DOHH2 (cell line): Measurements from ENCODE around the gene RAD51.

Experiments
- EZH2phosphoT487 ChIP-seq: fragments of 200-600 bp; sonication (generic); IDR thresholded peaks from 2 replicates; pipeline ENCODE4 v1.6.1; 2017; ENCODE audit warnings: borderline replicate concordance, mild to moderate bottlenecking, antibody characterized with exemption, low read length, moderate library complexity, mixed read lengths
- TF ChIP-seq, protein P1 (sequence below): fragments of 200-600 bp; sonication (generic); IDR thresholded peaks from one replicate; pipeline ENCODE4 v1.5.1; 2014; ENCODE audit warnings: antibody characterized with exemption, mild to moderate bottlenecking, low read depth, low read length; ENCODE audit not compliant: poor library complexity, severe bottlenecking

DNA sequence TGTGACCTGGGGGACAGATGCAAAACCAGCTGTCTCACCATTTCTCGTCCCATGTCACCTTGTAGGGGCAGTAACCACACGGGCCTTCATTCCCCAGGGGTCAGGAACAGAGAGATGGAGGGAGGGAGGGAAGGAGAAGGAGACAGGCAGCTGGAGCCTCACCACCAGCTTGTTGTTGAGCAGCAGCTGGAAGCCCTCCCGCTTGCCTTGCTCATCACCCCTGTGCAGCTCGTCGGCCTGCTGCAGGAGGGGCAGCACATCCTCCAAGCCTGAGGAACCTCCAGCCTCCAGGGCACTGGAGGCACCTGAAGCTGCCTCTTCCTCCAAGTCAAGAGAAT, 49.8 kb downstream of the RAD51 start:
- TF ChIP-seq, protein P1, sequence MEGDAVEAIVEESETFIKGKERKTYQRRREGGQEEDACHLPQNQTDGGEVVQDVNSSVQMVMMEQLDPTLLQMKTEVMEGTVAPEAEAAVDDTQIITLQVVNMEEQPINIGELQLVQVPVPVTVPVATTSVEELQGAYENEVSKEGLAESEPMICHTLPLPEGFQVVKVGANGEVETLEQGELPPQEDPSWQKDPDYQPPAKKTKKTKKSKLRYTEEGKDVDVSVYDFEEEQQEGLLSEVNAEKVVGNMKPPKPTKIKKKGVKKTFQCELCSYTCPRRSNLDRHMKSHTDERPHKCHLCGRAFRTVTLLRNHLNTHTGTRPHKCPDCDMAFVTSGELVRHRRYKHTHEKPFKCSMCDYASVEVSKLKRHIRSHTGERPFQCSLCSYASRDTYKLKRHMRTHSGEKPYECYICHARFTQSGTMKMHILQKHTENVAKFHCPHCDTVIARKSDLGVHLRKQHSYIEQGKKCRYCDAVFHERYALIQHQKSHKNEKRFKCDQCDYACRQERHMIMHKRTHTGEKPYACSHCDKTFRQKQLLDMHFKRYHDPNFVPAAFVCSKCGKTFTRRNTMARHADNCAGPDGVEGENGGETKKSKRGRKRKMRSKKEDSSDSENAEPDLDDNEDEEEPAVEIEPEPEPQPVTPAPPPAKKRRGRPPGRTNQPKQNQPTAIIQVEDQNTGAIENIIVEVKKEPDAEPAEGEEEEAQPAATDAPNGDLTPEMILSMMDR: no peak
- TF ChIP-seq EZH2phosphoT487: no peak
